Activated CD4-positive, alpha-beta T cell treated with anti-CD3 and anti-CD28 coated beads, Interleukin-2, amount 50 U/mL, for 48 hours (primary cell): ENCODE data around the gene MYO5B.
A peak's percentile ranks its signal among the peaks of the same experiment; 100 is the strongest.
"Not testable (repeated sequence)": the region's sequence is repeated elsewhere in the genome, so short reads cannot be mapped to it uniquely, and the experiment has no call there.

Experiments
- DNase-seq, 2 experiments: peaks; one replicate each; pipeline ENCODE4 v3.0.0-alpha.2; 2020

The MYO5B gene

GRCh38 chr18:49814147-49814499 is 380.8 kb downstream of the MYO5B start:
- DNase-seq: peak; percentile 61 to 73

GRCh38 chr18:49813319-49814146 is 381.4 kb downstream of the MYO5B start, which contains the start of gene ACAA2:
TSS of gene ACAA2 (minus strand) at chr18:49813533. CDS start at chr18:49813484, 49 bp downstream.
- peak; percentile 82 to 86 for DNase-seq

GRCh38 chr18:49813069-49813318 is 382.0 kb downstream of the MYO5B start:
- DNase-seq: no peak

- DNase-seq: no peak
These were observed 382.5 kb downstream of the MYO5B start for GRCh38 chr18:49812286-49813068.

- DNase-seq: no peak
These were observed 383.6 kb downstream of the MYO5B start for GRCh38 chr18:49811151-49811938.

GRCh38 chr18:49808553-49809191 is 386.3 kb downstream of the MYO5B start:
- DNase-seq: not testable (repeated sequence)

GRCh38 chr18:49804096-49804495 is 390.9 kb downstream of the MYO5B start:
- no peak for DNase-seq

- DNase-seq: no peak
These were observed 392.3 kb downstream of the MYO5B start for GRCh38 chr18:49802623-49803022.

GRCh38 chr18:49800491-49800890 is 394.5 kb downstream of the MYO5B start:
- not testable (repeated sequence) for DNase-seq

- not testable (repeated sequence) for DNase-seq
These were observed 395.1 kb downstream of the MYO5B start for GRCh38 chr18:49799806-49800205.

- no peak for DNase-seq
These were observed 396.9 kb downstream of the MYO5B start for GRCh38 chr18:49798001-49798400.

GRCh38 chr18:49795612-49796552 is 399.1 kb downstream of the MYO5B start:
- DNase-seq: no peak

- DNase-seq: no peak
These were observed 400.2 kb downstream of the MYO5B start for GRCh38 chr18:49794743-49795142.

GRCh38 chr18:49789560-49790134 is 405.3 kb downstream of the MYO5B start:
- DNase-seq: peak; percentile 9 to 36

GRCh38 chr18:49788327-49788898 is 406.5 kb downstream of the MYO5B start:
- DNase-seq: no peak

- DNase-seq: no peak
These were observed 408.8 kb downstream of the MYO5B start for GRCh38 chr18:49786019-49786720.

GRCh38 chr18:49784427-49785185 is 410.3 kb downstream of the MYO5B start:
- DNase-seq: no peak

- not testable (repeated sequence) for DNase-seq
These were observed 411.3 kb downstream of the MYO5B start for GRCh38 chr18:49783631-49784030.

GRCh38 chr18:49778826-49779465 is 416.0 kb downstream of the MYO5B start:
- no peak for DNase-seq
